ENCODE results near the gene ADGB. TPM values are rescaled to one million over a fixed set of nuclear protein-coding genes. Genes with fewer than 3 reads are reported as not detected.
A peak's percentile ranks its signal among the peaks of the same experiment; 100 is the strongest.
"Not testable (repeated sequence)": the region's sequence is repeated elsewhere in the genome, so short reads cannot be mapped to it uniquely, and the experiment has no call there.

Gene ADGB
- total RNA-seq, 1 experiment from 2014 or later: not detected

- H3K79me2 ChIP-seq (ENCODE audit: low read length): no peaks in the 10 kb centered on the region
- H3K9ac ChIP-seq (ENCODE audit: low read length): no peak overlapping the region
- no peaks in the 10 kb centered on the region for H3K9me3 ChIP-seq (ENCODE audit: low read length)
- H3K4me2 ChIP-seq (ENCODE audit: low read depth, low read length, poor library complexity, severe bottlenecking): no peak overlapping the region
- H4K20me1 ChIP-seq (ENCODE audit: insufficient read depth, low read depth, low read length): no peaks in the 10 kb centered on the region
- H3K4me1 ChIP-seq (ENCODE audit: low read length): no peaks in the 10 kb centered on the region
- H2AFZ ChIP-seq (ENCODE audit: low read length): no peak overlapping the region
- no peak overlapping the region for H3K27ac ChIP-seq (ENCODE audit: low read length)
- no peak overlapping the region for H3K4me3 ChIP-seq (ENCODE audit: low read length)
- no peak for DNase-seq
- H3K9me2 ChIP-seq (replicated peaks; ENCODE audit: insufficient read depth, low read length): no peaks in the 10 kb centered on the region
- no peaks in the 10 kb centered on the region for H3K36me3 ChIP-seq (ENCODE audit: insufficient read depth, low read length)
- no peaks in the 10 kb centered on the region for H3K27me3 ChIP-seq (ENCODE audit: low read length)
These were observed 172.4 kb downstream of the ADGB start for GRCh38 chr6:146770965-146771735.

GRCh38 chr6:146775220-146775619 lies 176.4 kb downstream of the ADGB start:
- Histone ChIP-seq H3K4me1 (ENCODE audit: low read length) (no peaks in the 10 kb centered on the region), H3K4me2 (ENCODE audit: low read depth, low read length, poor library complexity, severe bottlenecking) (no peak overlapping the region), H3K79me2 (ENCODE audit: low read length) (no peaks in the 10 kb centered on the region), H3K36me3 (ENCODE audit: insufficient read depth, low read length) (no peaks in the 10 kb centered on the region), H4K20me1 (ENCODE audit: insufficient read depth, low read depth, low read length) (no peaks in the 10 kb centered on the region), H3K27me3 (ENCODE audit: low read length) (no peaks in the 10 kb centered on the region), H3K9me2 (replicated peaks; ENCODE audit: insufficient read depth, low read length) (no peaks in the 10 kb centered on the region), H3K9me3 (ENCODE audit: low read length) (no peaks in the 10 kb centered on the region), H2AFZ (ENCODE audit: low read length) (no peak overlapping the region), H3K4me3 (ENCODE audit: low read length) (no peak overlapping the region), H3K27ac (ENCODE audit: low read length) (no peak overlapping the region), H3K9ac (ENCODE audit: low read length) (no peak overlapping the region)
- peak; percentile 45 for DNase-seq

- no peaks in the 10 kb centered on the region for H3K9me2 ChIP-seq (replicated peaks; ENCODE audit: insufficient read depth, low read length)
- no peak overlapping the region for H3K27ac ChIP-seq (ENCODE audit: low read length)
- no peaks in the 10 kb centered on the region for H3K4me1 ChIP-seq (ENCODE audit: low read length)
- H2AFZ ChIP-seq (ENCODE audit: low read length): no peak overlapping the region
- H3K79me2 ChIP-seq (ENCODE audit: low read length): no peaks in the 10 kb centered on the region
- no peaks in the 10 kb centered on the region for H3K36me3 ChIP-seq (ENCODE audit: insufficient read depth, low read length)
- H4K20me1 ChIP-seq (ENCODE audit: insufficient read depth, low read depth, low read length): no peaks in the 10 kb centered on the region
- H3K9me3 ChIP-seq (ENCODE audit: low read length): no peaks in the 10 kb centered on the region
- DNase-seq: no peak
- H3K4me3 ChIP-seq (ENCODE audit: low read length): no peak overlapping the region
- no peaks in the 10 kb centered on the region for H3K27me3 ChIP-seq (ENCODE audit: low read length)
- H3K9ac ChIP-seq (ENCODE audit: low read length): no peak overlapping the region
- H3K4me2 ChIP-seq (ENCODE audit: low read depth, low read length, poor library complexity, severe bottlenecking): no peak overlapping the region
These were observed 183.1 kb downstream of the ADGB start for GRCh38 chr6:146781836-146782235.

GRCh38 chr6:146785001-146785585 lies 186.3 kb downstream of the ADGB start:
- Histone ChIP-seq H3K4me2 (ENCODE audit: low read depth, low read length, poor library complexity, severe bottlenecking) (no peak overlapping the region), H2AFZ (ENCODE audit: low read length) (no peak overlapping the region), H3K27ac (ENCODE audit: low read length) (no peak overlapping the region), H4K20me1 (ENCODE audit: insufficient read depth, low read depth, low read length) (no peaks in the 10 kb centered on the region), H3K9me2 (replicated peaks; ENCODE audit: insufficient read depth, low read length) (no peaks in the 10 kb centered on the region), H3K4me3 (ENCODE audit: low read length) (no peak overlapping the region), H3K9me3 (ENCODE audit: low read length) (no peaks in the 10 kb centered on the region), H3K9ac (ENCODE audit: low read length) (no peak overlapping the region), H3K36me3 (ENCODE audit: insufficient read depth, low read length) (no peaks in the 10 kb centered on the region), H3K79me2 (ENCODE audit: low read length) (no peaks in the 10 kb centered on the region), H3K4me1 (ENCODE audit: low read length) (no peaks in the 10 kb centered on the region), H3K27me3 (ENCODE audit: low read length) (no peaks in the 10 kb centered on the region)
- peak; percentile 85 for DNase-seq

- no peaks in the 10 kb centered on the region for H3K27me3 ChIP-seq (ENCODE audit: low read length)
- H3K79me2 ChIP-seq (ENCODE audit: low read length): no peaks in the 10 kb centered on the region
- no peaks in the 10 kb centered on the region for H3K4me1 ChIP-seq (ENCODE audit: low read length)
- no peak overlapping the region for H3K4me2 ChIP-seq (ENCODE audit: low read depth, low read length, poor library complexity, severe bottlenecking)
- H3K4me3 ChIP-seq (ENCODE audit: low read length): no peak overlapping the region
- no peak overlapping the region for H2AFZ ChIP-seq (ENCODE audit: low read length)
- H3K9me3 ChIP-seq (ENCODE audit: low read length): no peaks in the 10 kb centered on the region
- H4K20me1 ChIP-seq (ENCODE audit: insufficient read depth, low read depth, low read length): no peaks in the 10 kb centered on the region
- H3K9ac ChIP-seq (ENCODE audit: low read length): no peak overlapping the region
- H3K36me3 ChIP-seq (ENCODE audit: insufficient read depth, low read length): no peaks in the 10 kb centered on the region
- no peaks in the 10 kb centered on the region for H3K9me2 ChIP-seq (replicated peaks; ENCODE audit: insufficient read depth, low read length)
- no peak for DNase-seq
- H3K27ac ChIP-seq (ENCODE audit: low read length): no peak overlapping the region
These were observed 189.2 kb downstream of the ADGB start for GRCh38 chr6:146787876-146788508.

- H3K27ac ChIP-seq (ENCODE audit: low read length): no peak overlapping the region
- no peaks in the 10 kb centered on the region for H3K9me2 ChIP-seq (replicated peaks; ENCODE audit: insufficient read depth, low read length)
- no peaks in the 10 kb centered on the region for H3K9me3 ChIP-seq (ENCODE audit: low read length)
- no peak overlapping the region for H3K4me2 ChIP-seq (ENCODE audit: low read depth, low read length, poor library complexity, severe bottlenecking)
- H3K4me3 ChIP-seq (ENCODE audit: low read length): no peak overlapping the region
- H3K27me3 ChIP-seq (ENCODE audit: low read length): no peaks in the 10 kb centered on the region
- no peak for DNase-seq
- H3K36me3 ChIP-seq (ENCODE audit: insufficient read depth, low read length): no peaks in the 10 kb centered on the region
- no peak overlapping the region for H3K9ac ChIP-seq (ENCODE audit: low read length)
- no peaks in the 10 kb centered on the region for H3K4me1 ChIP-seq (ENCODE audit: low read length)
- H3K79me2 ChIP-seq (ENCODE audit: low read length): no peaks in the 10 kb centered on the region
- H2AFZ ChIP-seq (ENCODE audit: low read length): no peak overlapping the region
- no peaks in the 10 kb centered on the region for H4K20me1 ChIP-seq (ENCODE audit: insufficient read depth, low read depth, low read length)
These were observed 191.9 kb downstream of the ADGB start for GRCh38 chr6:146790561-146791091.

- Histone ChIP-seq H3K36me3 (ENCODE audit: insufficient read depth, low read length) (no peaks in the 10 kb centered on the region), H3K9me2 (replicated peaks; ENCODE audit: insufficient read depth, low read length) (no peaks in the 10 kb centered on the region), H4K20me1 (ENCODE audit: insufficient read depth, low read depth, low read length) (no peaks in the 10 kb centered on the region), H3K9me3 (ENCODE audit: low read length) (no peaks in the 10 kb centered on the region), H3K79me2 (ENCODE audit: low read length) (no peaks in the 10 kb centered on the region), H3K4me2 (ENCODE audit: low read depth, low read length, poor library complexity, severe bottlenecking) (no peak overlapping the region), H3K4me3 (ENCODE audit: low read length) (no peak overlapping the region), H3K27ac (ENCODE audit: low read length) (no peak overlapping the region), H3K27me3 (ENCODE audit: low read length) (no peaks in the 10 kb centered on the region), H3K9ac (ENCODE audit: low read length) (no peak overlapping the region), H3K4me1 (ENCODE audit: low read length) (no peaks in the 10 kb centered on the region), H2AFZ (ENCODE audit: low read length) (no peak overlapping the region)
- DNase-seq: no peak
These were observed 193.2 kb downstream of the ADGB start for GRCh38 chr6:146791930-146792329.

- not testable (repeated sequence) for H3K36me3 ChIP-seq (ENCODE audit: insufficient read depth, low read length); H3K79me2 ChIP-seq (ENCODE audit: low read length); DNase-seq; H3K4me1 ChIP-seq (ENCODE audit: low read length); H3K27ac ChIP-seq (ENCODE audit: low read length); H3K4me3 ChIP-seq (ENCODE audit: low read length); H3K9me3 ChIP-seq (ENCODE audit: low read length); H2AFZ ChIP-seq (ENCODE audit: low read length); H3K9ac ChIP-seq (ENCODE audit: low read length); H3K27me3 ChIP-seq (ENCODE audit: low read length); H4K20me1 ChIP-seq (ENCODE audit: insufficient read depth, low read depth, low read length); H3K4me2 ChIP-seq (ENCODE audit: low read depth, low read length, poor library complexity, severe bottlenecking); H3K9me2 ChIP-seq (replicated peaks; ENCODE audit: insufficient read depth, low read length)
These were observed 194.4 kb downstream of the ADGB start for GRCh38 chr6:146793218-146793617.
